HG02852 (cell line): ENCODE results near the gene DMBT1.

Experiments
- ATAC-seq: cut with Tn5 transposase; IDR thresholded peaks from one replicate; pipeline ENCODE4 v1.9.1; 2021; ENCODE audit warnings: mild to moderate bottlenecking, moderate library complexity; ENCODE audit not compliant: unreplicated experiment

DMBT1 gene

DNA sequence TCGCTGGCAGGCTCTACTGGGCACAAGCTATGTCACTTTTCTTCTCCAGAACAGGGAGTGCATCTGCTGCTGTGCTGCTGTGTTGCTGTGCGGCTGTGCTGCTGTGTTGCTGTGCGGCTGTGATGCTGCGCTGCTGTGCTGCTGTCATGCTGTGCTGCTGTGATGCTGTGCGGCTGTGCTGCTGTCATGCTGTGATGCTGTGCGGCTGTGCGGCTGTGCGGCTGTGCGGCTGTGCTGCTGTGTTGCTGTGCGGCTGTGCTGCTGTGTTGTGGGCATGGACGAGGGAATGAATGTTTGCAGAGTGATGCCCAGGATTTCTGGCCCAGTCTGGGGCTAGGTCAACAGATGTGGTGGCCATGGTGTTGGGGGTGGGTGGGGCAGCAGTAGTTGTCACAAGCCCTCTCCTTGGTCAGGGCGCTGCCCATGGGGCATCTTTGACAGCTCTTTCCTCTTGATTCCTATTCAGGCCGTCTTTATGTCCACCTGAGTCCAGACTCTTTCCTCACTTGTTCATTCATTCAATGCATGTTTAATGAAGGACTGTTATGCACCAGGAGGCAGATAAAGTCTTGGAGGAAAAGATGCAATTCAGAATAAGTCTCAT lies 83.5 kb downstream of the DMBT1 start:
- ATAC-seq: no peak

DNA sequence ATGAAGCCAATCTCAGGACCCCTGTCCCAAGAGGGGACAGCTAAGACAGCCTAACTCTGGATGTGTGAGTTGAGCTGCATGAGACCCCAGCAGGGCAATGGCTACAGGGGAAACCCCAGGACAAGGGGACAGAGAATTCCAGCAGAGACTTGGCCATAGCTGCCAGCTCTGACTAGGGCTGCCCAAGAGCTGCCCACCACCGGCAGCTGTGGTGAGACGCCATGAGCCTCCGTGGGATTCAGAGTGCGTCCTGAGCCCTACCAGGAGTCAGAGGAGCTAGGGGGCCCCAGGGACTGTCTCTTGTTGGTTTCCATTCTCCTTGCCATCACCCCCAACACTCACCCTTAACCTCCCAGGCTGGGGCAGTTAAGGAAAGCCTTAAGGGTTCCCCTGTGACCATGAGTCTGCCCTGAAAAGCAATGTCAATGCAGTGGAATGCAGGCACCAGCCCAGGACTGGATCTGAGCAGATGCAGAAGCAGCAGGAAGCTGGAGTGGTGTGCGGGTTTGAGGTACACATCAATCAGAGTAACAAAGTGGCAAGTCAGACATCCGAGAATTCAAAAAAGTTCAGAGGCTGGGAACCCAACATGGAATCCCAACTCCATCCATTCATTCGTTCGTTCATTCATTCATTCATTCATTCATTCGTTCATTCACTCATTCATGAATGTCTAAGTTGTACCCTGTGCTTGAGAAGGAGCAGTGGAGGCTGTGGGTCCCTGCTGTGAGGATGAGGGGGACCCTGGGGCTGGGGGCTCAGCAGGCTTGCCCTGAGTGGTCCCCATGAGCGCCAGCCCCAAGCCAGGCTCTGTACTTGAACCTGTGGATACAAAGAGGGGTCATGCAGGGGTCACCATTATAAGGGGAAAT lies 86.2 kb downstream of the DMBT1 start:
- ATAC-seq: no peak

DNA sequence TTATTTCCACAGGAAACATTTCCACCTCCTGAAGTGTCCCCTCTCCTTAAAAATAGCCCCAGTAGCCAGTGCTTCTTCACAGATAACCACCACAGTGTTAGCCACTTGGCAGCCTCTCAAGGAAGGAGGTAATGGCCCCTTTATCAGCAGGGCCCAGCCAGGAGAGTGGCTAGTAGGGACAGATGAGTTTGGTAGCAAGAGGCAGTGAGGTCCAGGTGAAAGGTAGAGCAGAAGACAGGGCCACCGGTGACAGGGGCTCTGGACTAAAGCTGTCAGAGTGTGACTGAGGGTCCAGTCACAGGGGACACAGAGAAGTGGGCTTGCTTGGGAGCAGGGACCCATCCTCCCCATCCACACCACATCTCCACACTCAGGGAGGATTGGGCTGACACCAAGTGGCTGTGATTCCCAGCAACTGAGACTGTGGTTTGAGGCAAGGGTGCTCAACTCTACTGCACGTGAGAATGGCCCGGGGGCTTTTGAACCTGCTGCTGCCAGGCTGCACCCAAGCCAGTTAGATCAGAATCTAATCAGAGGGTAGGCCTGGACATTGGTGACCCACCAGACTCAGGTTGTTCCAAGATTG lies 86.9 kb downstream of the DMBT1 start:
- no peak for ATAC-seq

DNA sequence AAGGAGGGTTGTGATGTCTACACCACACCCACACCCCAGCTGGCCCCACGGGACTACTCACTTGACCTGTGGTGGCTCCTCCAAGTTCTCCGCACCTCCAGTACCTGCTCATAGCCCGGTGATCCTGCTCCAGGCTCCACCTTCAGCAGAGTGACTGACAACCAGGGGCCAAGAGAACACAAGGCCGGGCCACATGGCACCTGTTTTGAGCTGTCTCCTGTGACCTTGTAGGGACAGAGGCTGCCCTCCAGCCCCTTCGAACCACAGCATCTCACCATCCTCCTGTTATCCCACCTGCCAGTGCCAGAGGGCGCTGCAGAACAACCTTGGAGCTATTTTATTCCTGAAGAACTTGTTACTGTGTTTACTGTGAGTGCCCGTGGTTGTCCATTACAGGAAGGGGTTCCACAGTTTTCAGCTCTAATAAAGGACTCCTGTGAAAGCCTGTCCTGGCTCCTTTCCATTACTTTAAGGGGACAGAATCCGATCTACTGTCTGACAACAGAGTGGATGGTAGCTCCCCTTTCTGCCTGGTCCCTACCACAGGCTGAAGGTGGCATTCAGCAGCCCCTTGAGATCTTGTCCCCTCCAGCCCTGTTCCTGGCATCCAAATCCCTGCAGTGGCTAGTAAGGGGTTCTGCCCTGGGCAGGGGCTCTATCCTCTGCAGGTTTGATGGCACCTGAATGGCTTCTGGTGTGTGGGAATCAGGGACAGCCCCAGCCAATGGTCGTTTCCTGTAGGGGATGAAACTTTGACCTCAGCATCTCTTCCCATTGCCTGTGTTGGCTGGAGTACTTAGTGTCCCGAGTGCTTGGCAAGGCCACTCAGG lies 88.3 kb downstream of the DMBT1 start:
- ATAC-seq: no peak

DNA sequence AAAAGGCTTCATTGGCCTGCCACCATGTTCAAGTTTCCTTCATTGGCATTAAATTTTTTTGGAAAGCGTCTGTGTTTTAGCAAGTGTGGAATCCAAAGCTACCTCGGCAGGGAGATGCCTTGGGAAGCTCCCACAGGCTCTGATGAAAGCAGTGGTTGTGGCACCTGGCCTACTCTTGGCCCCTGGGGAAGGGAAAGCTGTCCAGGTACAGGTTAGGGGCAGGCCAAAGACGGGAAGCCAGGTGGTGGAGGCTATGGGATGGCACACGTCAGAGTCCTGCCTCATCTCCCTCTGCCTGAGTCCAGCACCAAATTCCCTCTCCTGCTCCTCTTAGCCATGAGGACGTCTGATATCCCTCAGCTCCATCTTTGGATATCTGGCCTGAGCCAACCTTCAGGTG lies 89.3 kb downstream of the DMBT1 start:
- ATAC-seq: no peak

DNA sequence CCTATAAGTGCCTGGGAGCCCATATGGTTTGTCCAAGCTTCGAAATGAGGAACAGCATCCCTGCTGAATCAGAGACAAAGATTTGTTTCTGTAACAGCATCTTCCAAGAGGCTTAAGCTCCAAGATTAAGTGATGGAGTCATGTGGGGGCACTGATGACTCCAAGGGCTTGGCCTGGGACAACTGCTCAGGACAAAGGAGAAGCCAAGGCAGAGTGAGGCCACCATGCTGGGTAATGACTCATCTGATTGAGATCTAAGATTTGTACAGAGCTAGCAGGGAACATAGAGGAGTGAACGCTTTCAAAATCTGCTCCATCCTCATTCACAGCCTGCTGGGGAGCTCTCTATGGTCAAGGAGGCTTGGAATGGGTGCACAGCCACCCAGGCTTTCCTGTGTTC lies 89.8 kb downstream of the DMBT1 start:
- ATAC-seq: no peak

DNA sequence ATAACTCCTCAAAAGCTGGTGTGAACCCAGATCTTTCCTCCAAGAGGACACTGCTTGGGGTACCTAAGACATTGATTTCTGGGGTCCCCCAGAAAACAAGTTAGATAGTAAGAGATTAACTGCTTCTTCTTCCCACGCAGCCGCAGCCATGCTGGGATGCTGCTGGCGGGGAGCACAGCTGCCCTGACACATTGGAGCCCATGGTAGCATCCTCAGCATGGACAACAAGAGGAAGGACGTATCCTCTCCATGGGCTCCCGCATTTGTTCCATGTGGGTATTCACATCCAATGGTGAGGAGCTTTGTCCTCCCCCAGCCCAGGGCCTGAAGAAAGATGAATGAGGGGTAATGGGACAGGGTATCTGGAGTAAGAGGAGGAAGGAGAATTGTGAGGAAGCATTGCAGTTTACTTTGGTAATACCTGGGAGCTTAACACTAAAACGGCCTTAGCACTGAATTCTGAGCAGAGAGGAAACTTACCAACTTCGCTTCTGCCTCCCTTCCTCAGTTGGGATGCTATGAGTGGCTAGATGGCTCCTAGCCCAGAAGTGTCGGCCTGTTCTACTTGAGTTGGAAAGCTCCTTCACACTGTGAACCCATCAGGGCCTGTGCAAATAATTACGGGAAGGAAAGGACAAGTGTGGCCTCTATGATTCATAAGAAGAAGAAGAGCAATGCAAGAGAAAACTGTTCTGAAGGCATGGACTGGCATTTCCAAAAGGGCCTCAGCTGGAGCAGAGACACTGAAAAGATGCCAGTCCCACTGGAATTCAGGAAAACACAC lies 95.2 kb downstream of the DMBT1 start:
- no peak for ATAC-seq

DNA sequence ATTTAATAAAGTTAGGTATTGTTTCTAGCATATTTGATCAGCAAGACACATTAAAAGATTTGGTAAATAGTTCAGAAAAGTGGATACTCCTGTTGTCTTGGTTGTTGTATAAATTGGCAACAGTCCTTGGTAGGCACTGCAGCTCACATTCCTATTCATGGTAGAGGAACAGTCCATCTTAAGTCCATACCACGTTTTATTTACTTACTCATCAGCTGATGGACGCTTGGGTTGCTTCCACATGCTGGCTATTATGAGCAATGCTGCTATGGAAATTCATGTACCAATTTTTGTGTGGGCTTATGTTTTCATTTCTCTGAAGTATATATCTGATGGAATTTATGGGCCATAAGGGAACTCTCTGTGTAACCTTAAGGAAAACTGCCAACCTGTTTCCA lies 95.8 kb downstream of the DMBT1 start:
- no peak for ATAC-seq

DNA sequence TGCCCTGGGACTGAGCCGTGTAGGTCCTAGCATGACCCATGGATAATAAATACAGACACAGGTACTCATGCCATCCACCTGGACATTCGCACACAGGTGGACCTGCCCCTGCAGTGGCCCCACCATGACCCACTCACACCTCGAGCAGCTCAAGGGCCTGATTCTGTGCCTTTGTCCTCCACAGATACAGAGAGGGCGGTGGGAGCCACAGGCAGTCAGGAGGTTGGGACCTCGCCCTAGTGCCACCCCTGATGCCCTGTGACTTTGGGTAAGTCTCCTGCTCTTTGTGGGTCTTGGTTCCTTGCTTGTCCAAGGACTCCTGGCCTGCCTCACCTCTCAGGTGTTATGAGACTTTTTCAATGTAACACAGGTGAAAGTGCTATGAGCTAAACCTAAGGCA lies 96.2 kb downstream of the DMBT1 start:
- ATAC-seq: no peak

DNA sequence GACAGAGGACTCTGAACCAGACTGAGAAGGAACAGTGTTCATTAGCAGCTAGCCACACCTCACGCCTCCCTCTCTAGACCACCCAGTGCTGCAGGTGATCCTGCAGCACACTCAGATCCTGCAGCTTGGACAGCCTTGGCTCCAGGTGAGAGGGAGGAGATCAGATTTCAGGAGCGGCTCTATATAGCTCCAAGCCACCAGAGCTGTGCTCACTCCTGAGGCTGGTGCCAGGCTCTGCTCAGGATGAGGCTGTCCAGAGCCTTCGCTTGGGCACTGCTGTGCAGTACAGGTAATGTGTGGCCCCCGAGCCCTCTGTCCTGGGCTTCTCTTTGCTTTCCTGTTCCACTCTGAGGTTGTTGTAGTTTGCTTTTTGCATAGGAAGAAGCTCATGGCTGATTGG lies 96.7 kb downstream of the DMBT1 start:
- no peak for ATAC-seq

DNA sequence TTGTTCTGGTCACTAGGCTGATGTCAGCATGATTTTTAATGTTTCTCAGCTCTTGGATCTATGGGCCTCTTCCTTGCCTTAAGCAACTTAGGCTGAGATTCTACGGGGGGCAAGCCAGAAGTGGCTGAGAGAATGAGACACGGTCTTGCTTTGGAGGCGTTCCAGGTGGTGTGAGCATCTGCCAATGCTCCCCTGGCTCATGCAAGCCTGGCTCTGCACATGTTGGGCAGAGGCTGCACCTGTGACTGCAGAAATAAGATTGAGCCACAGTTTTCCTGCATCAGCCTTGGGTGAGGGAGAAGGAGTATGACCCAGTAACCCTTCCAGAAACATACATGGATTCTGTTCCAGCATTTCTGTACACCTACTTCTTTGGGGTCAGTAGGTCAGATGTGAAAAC lies 97.2 kb downstream of the DMBT1 start:
- ATAC-seq: no peak

DNA sequence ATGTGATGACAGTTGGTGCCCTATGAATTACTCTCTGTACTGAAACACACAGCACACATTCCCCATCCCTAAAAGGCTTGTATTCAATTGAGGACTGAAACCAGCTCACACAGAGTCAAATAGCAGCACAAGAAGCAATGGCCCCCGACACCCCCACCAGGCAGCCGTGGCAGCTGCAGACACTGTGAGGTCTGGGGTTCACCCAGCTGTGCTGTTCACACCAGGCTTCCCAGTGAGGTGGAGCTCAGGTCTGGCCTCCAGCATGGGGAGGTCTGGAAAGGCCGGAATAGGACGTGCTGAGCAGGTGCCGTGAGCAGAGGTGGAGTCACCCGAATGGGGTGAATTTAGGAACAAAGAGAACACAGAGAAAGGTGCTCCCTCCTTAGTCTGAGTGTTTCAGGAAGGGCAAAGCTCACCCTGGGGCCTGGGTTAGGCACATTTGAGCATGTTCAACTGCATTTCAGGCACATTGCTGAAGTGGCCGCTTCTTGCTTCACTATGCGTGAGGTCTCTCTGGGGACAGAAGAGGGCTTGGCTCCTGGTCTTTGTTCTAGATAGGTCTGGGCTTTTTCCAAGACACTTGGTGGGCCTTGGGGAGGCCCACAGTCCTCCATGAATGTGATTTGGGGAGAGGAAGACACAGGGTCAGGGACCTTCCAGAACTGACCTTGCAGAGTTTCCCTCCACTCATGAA lies 97.9 kb downstream of the DMBT1 start:
- no peak for ATAC-seq

DNA sequence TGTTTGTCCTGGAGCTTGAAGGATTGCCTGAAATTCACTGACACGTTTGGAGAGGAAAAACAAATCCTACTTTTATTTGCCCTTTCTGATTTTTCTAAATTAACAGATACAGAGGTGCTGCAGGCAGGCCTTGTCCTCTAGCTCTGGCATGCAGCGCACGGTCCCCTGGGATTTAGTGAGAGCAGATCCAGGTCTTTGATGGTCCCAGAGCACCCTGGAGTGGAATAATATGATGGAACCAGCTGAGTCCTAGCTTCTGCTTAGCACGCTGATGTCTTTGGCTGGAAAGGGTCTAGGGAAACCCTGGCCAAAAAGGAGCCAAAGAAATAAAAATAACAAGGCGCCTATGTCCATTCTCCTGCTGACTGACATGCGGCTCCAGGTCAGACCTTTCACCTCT lies 98.6 kb downstream of the DMBT1 start:
- ATAC-seq: no peak

DNA sequence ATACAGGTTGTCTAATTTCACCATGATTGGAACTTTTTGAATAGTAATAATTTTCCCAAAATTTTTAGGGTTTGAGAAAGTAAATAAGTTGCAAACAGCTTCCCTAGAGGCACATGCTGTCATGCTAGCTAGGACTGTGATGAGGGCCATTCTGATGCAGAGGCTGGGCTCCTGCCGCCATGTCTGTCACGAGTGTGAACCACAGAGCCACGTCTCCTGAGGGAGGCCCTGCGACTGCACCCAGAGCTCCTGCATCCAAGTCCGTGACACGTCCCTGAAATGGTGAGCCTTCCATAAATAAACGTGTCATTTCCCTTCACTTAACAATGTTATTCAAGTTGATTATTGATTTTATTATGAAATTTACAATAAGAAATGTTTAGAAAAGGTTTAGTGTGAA lies 99.1 kb downstream of the DMBT1 start:
- no peak for ATAC-seq

DNA sequence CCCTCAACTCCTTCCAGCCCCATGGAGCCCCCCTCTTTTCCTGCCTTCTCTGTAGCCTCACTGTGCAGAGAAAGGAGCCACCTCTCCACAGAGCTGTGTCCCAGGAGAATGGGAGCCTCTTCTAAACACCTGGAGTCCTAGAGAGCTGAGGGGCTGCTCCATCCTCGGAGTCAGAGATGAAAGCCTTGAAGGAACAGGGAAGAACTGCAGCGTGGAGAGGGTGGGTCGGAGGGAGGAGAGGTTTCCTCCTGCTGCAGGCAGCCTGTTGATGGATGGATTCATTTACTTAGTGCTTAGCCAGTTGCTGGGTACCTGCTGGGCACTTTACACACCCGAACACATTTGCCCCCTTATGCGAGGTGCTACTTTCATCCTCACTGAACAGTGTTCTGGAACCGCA lies 100.1 kb downstream of the DMBT1 start:
- no peak for ATAC-seq

DNA sequence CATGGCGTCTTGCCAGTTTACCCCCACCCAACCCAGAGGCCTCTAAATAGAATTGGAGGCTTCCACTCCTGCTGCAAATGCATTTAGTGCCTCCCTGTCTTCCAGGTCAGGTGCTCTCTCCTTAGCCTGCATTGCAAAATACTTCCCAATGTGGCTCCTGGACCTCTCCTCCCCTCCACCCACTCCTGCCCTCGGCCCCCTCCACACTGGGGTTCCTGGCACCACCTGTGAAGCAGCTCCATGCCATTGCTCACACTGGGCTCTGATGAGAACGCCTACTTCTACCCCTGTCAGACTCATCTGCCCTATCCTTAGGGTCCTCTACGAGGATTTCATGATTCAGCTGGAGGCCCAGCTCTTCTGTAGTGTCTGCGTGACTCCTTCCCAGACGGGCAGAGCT lies 101.7 kb downstream of the DMBT1 start:
- no peak for ATAC-seq

DNA sequence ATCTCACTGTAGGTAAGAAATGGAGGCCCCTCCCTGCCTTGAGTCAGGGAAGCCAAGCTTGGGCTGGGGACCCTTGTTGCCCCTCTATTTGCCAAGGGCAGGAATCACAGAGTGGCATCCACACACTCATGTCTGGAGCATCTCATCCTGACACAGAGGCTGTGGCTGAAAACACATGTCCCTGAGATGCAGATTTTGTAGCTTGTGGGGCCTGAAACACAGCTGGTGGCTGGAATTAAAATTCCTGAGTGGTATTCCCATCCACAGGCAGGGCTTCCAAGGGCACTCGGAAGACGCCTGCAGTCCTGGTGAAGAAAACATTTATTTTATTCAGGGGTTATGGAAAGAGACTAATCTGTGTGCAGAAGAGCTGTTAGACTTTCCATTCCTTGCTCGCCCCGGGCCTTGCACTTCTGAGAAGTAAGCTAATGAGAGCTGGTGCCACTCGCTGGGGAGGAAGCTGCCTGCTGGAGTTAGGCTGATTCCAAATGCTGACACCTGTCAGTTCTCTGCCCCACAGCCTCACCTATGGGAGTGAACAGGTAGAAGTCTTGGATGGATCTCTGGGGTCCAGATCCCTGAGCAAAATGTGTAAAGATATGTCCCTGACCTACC lies 103.1 kb downstream of the DMBT1 start:
- ATAC-seq: no peak

DNA sequence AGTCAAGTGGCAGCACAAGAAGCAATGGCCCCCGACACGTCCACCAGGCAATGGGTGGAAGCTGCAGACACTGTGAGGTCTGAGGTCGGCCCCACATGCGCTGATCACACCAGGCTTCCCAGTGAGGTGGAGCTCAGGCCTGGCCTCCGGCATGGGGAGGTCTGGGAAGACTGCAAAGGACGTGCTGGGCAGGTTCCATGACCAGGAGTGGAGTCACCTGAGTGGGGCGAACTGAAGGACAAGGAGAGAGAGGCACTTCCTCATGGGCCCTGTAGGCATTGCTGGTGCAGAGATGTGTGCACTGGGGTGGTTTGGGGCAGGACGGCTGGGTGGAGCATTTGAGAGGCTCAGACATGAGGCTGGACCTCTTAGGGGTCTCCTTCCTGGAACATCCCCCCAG lies 103.9 kb downstream of the DMBT1 start:
- no peak for ATAC-seq

DNA sequence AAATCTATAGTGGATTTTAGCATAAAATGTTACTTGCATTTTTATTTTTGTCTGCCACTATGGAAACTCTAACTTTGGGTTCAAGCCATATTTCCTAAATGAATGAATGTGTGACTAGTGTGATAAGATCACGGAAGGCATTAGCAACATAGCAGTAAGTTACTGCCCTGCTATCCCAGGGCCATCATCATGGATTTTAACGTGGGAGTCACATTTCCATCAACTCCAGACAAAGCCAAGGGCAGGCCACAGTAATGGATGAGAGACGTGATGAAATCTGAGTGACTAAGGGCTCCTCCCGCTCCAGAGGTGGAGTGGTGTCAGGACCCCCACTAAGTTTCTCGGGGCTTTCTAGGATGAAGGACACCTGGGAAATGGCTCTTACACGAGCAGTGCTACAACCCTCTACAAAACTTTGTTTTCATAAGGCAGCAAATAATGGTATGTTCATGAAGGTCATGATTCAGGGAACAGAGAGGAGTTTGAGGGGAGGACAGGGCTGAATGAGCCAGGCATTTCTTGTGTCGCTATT lies 104.8 kb downstream of the DMBT1 start:
- ATAC-seq: no peak
